UCSD-AML1 (cell line): ENCODE measurements around the gene DOCK6.

Experiments used
- DNase-seq: peaks from one replicate; lab custom pipeline; 2025; ENCODE audit not compliant: unreplicated experiment; lab: John Stamatoyannopoulos, UW

The DOCK6 gene

DNA sequence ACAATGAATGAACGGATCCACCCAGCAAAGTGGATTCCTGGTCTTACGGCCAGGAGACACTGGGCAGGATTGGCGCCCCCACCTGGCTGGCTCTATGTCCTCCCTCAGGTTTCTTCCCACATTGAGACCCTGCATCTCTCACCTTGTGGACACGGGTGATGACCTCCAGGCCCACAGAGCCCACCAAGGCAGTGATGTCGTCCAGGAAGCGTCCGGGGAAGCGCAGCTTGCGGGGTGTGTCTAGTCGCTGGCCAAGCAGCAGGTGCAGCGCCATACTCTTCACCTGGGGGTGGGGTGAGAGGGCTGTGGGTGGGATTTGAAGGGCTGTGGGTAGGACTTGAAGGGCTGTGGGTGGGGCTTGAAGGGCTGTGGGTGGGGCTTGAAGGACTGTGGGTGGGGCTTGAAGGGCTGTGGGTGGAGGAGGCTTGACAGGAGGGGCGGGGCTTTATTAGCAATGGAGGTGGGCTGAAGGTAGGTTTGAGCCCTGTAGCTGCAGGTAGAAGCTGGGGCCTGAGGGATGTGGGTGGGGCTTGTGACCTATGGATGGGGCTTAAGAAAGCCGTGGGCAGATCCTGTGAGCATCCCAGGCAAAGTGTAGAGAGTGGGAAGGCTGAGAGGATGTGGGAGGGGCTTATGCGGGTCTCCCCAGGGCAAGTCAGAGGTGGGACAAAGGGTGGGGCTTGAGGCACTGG lies 35.0 kb downstream of the DOCK6 start:
- DNase-seq: no peak

DNA sequence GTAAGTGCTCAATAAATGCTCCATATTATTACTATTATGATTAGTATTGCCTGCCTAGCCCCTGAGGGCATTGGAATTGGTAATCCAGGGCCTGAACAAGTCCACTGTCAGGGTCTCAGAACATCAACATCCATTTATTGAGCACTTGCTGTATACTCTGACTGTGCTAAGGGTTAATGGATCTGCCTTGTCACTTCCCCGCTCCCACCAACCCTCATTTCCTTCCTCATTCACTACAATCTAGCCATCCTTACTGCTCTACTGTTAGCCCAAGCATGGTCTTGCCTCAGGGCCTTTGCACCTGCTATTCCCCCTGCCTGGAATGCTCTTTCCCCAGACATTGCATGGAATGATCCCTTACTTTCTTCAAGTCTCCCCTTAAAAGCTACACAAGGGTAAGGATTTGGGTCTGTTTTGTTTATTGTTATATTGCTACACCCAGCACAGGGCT lies 35.6 kb downstream of the DOCK6 start:
- no peak for DNase-seq

- DNase-seq: no peak
These were observed 36.5 kb downstream of the DOCK6 start for GRCh38 chr19:11225815-11226214.

DNA sequence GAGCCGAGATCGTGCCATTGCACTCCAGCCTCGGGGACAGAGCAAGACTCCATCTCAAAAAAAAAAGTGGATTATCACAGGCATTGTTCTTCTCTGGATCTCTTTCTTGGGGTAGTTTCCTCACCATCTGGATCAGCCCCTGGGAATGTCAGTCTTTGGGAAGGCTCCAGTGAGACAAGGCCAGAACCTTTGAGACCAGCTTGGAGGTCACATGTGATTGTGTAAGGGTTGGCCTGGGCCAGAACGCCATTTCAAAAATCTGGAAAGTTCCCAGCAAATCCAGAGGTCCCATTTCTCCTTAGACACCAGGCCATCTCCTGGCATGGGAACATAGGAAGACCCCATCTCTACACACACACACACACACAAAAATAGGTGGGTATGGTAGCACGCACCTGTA lies 37.2 kb downstream of the DOCK6 start:
- no peak for DNase-seq

GRCh38 chr19:11224429-11224828 lies 37.9 kb downstream of the DOCK6 start:
- no peak for DNase-seq

DNA sequence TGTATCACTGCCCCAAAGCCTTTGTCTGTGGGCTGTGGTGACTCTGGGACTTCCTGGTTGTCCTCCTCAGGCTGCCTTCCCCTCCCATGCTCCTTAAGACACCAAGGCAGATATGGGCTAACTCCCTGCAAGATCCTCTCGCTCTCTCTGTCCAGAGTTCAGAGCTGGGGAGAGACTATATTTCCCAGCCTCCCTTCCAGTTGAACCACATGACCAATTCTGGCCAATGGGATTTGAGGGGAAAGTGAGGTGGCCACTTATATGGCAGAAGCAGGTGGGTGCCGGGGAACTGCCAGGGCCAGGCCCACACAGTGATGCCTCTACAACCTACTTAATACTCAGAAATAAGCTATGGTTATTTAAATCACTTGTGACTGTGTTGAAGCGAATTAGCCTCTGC lies 39.1 kb downstream of the DOCK6 start:
- no peak for DNase-seq

- no peak for DNase-seq
These were observed 41.2 kb downstream of the DOCK6 start for GRCh38 chr19:11221082-11221598.

GRCh38 chr19:11214387-11214786 lies 47.9 kb downstream of the DOCK6 start:
- no peak for DNase-seq

DNA sequence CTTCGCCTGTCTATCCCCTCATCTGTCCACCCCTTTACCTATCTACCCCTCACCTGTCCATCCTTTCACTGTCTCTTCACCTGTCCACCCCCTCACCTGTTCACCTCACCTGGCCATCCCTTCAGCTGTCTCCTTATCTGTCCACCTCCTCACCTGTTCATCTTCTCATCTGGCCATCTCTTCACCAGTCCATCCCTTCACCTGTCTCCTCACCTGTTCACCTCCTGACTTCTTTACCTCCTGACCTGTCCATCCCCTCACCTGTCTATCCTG lies 51.7 kb downstream of the DOCK6 start:
- no peak for DNase-seq

- DNase-seq: no peak
These were observed 52.3 kb downstream of the DOCK6 start for GRCh38 chr19:11209839-11210655.

GRCh38 chr19:11208561-11209471 lies 53.5 kb downstream of the DOCK6 start:
- no peak for DNase-seq

GRCh38 chr19:11205939-11206570 lies 56.3 kb downstream of the DOCK6 start:
- DNase-seq: no peak

DNA sequence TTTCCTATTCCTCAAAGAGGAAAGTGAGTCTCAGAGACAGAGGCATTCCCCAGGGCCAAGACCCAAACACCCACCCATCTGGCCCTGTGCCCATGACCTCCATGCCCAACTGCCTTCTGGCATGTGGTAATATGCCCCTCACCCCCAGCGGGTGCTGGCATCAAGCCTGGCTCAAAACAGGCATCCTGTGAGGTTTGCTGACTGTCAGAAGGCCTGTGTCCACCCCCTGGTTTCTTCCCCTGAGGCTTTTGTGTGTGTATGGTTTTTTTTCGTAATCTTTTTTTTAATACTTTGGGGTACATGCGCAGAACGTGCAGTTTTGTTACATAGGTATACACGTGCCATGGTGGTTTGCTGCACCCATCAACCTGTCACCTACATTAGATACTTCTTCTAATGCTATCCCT lies 57.4 kb downstream of the DOCK6 start:
- no peak for DNase-seq

GRCh38 chr19:11204076-11204602 lies 58.2 kb downstream of the DOCK6 start:
- no peak for DNase-seq

DNA sequence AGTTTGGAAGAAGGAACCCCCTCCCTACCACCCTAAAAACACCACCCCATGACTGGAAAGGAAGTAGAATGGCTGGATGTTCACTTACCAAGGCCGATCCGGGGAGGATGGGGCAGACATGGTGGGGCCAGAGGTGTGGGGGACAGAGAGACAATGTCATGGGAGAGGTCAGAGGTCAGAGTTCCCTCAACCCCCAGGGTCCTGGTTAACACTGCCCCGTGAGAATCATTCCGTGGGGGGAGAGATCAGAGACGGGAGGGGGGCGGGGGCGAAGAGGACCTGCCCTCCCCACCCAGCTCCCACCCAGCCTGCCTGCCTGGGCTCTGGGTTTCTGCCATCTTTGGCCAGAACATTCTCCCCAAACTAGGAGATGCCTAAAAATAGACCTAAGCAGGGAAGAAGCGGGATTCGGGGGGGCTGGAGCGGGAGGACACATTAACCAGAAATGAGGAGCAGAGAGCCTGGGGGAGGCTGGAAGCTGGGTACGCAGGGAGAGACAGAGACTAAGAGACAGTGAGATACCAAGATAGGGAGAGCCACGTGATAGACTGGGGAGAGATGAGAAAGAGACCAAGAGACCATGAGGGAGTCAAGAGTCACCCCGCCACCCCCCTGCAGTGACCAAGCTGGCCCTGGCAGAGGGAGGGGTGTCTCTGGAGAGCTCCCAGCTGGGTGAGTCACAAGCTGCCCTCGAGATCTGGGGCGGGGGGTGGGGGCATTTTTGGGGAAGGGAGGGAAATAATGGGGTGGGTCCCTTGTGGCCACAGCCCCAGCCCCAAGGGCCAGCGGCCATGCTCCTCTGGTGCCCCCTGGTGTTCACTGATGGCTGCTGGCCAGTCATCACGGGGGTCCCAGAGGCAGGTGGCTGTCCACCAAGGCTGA lies 58.9 kb downstream of the DOCK6 start:
- DNase-seq: peak; percentile 56

GRCh38 chr19:11202488-11203193 lies 59.7 kb downstream of the DOCK6 start:
- no peak for DNase-seq

- DNase-seq: no peak
These were observed 60.5 kb downstream of the DOCK6 start for GRCh38 chr19:11201791-11202190.

DNA sequence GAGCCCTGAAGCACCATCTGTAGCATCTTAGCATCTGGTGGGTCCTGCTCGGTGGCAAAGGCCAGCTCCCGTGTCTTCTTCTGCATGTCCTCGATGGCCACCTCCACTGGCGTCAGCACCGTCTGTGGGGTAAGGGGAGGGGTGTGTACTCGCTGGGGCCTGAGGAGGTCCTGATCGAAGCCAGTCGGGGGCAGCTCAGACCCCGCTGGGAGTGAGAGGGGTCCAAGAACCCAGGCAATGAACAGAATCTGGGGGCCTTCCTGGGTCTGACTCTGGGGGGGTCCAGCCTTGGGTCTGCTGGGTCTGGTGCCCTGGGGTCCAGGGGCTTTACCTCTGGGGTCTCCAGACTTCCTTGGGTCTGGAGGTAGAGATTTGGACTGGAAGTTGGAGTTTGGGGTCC lies 61.4 kb downstream of the DOCK6 start:
- DNase-seq: no peak

DNA sequence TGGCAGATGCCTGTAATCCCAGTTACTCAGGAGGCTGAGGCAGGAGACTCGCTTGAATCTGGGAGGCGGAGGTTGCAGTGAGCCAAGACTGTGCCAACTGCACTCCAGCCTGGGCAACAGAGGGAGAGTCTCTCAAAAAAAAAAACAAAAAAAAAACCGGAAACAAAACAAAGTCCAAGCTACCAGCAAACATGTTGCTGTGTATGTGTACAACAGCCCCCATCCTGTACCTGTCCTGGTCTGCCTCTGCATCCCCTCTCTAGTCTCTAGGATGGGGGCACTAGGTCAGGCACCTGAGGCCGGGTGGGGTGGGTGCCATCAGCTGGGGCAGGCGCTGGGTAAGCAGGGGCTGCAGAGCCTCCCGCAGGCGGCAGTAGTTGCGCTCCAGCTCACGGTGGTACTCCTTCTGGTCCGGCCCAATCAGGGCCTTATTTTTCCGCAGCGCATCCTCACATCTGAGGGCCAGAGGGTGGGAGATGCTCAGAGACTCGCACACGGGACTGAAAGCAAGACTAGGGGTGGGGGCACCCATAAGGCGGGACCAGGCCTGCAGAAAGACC lies 62.2 kb downstream of the DOCK6 start:
- DNase-seq: no peak
